ENCODE results near the gene NDUFA7.

DNA sequence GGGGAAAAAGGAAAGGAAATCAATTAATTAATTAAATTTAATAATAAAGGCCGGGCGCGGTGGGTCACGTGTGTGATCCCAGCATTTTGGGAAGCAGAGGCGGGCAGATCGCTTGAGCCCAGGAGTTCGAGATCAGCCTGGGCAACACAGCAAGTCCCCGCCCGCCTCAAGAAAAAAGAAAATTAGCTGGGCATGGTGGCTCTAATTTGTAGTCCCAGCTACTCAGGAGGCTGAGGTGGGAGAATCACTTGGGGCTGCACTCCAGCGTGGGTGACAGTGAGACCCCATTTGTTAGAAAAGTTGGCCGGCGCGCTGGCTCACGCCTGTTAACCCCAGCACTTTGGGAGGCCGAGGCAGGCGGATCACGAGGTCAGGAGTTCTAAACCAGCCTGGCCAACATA, 12.3 kb downstream of the NDUFA7 start:
- TF ChIP-seq, protein P1, sequence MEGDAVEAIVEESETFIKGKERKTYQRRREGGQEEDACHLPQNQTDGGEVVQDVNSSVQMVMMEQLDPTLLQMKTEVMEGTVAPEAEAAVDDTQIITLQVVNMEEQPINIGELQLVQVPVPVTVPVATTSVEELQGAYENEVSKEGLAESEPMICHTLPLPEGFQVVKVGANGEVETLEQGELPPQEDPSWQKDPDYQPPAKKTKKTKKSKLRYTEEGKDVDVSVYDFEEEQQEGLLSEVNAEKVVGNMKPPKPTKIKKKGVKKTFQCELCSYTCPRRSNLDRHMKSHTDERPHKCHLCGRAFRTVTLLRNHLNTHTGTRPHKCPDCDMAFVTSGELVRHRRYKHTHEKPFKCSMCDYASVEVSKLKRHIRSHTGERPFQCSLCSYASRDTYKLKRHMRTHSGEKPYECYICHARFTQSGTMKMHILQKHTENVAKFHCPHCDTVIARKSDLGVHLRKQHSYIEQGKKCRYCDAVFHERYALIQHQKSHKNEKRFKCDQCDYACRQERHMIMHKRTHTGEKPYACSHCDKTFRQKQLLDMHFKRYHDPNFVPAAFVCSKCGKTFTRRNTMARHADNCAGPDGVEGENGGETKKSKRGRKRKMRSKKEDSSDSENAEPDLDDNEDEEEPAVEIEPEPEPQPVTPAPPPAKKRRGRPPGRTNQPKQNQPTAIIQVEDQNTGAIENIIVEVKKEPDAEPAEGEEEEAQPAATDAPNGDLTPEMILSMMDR (IDR thresholded peaks at IDR 0.05), result no peak
- TF ChIP-seq POLR2A (IDR thresholded peaks at IDR 0.05) (no peak), EP300 (IDR thresholded peaks at IDR 0.05) (no peak)
